Tibial artery (tissue), 4 donors: ENCODE results near the gene PDE7B.

Experiments
- DNase-seq, 2 donors: peaks; one replicate each; pipeline ENCODE4 v3.0.0-alpha.2; 2019
- H3K27ac ChIP-seq, 2 donors: fragments of 200-600 bp; sonication (generic) in 1 of 2; 1 replicate in 1 of 2; 2 replicates in 1 of 2; pipeline ENCODE4 v1.5.1; 2018 to 2019; ENCODE audit warnings: mild to moderate bottlenecking in 1 of 2
- H3K27me3 ChIP-seq, 2 donors: fragments of 200-600 bp; sonication (generic) in 1 of 2; one replicate each; pipeline versions ENCODE4 v1.5.1 to v1.6.0; 2016 to 2019
- H3K36me3 ChIP-seq, 3 donors: fragments of 200-600 bp; sonication (generic) in 2 of 3; one replicate each; pipeline ENCODE4 v1.5.1; 2016 to 2019; ENCODE audit warnings: mild to moderate bottlenecking in 2 of 3
- H3K4me1 ChIP-seq, 4 donors: fragments of 200-600 bp; sonication (generic) in 2 of 4; 1 replicate in 3 of 4; 2 replicates in 1 of 4; pipeline ENCODE4 v1.5.1; 2016 to 2019
- H3K4me3 ChIP-seq, 2 donors: fragments of 200-600 bp; sonication (generic) in 1 of 2; 1 replicate in 1 of 2; 2 replicates in 1 of 2; pipeline ENCODE4 v1.5.1; 2018 to 2019; ENCODE audit warnings: mild to moderate bottlenecking in 2 of 2
- H3K9me3 ChIP-seq, 3 donors: fragments of 200-600 bp; sonication (generic) in 1 of 3; one replicate each; pipeline ENCODE4 v1.5.1; 2016 to 2019
- CTCF ChIP-seq, 2 experiments: fragments of 200-600 bp in 1 of 2; fragments of 450-650 bp in 1 of 2; IDR thresholded peaks; one replicate each; pipeline ENCODE4 v1.5.1; 2017 to 2019; ENCODE audit warnings: antibody characterized with exemption in 2 of 2, mild to moderate bottlenecking in 1 of 2, moderate library complexity in 1 of 2
- intact Hi-C: fragments of 100-400 bp; cut with DNase I; formaldehyde crosslinking; loops from one replicate; pipeline ENCODE4 v1.15.0; 2023; ENCODE audit warnings: low total_unique reads

PDE7B gene

GRCh38 chr6:135951169-135951568, 99.7 kb downstream of the PDE7B start:
- H3K27ac ChIP-seq: no peak overlapping the region
- H3K36me3 ChIP-seq: no peaks in the 10 kb centered on the region
- no peak overlapping the region for H3K4me3 ChIP-seq
- intact Hi-C loops: no loop called here
- no peaks in the 10 kb centered on the region for H3K27me3 ChIP-seq
- DNase-seq: no peak
- H3K4me1 ChIP-seq: no peaks in the 10 kb centered on the region
- TF ChIP-seq CTCF (IDR thresholded peaks at IDR 0.05): no peak
- no peaks in the 10 kb centered on the region for H3K9me3 ChIP-seq

- TF ChIP-seq CTCF (IDR thresholded peaks at IDR 0.05): no peak
- H3K36me3 ChIP-seq: no peaks in the 10 kb centered on the region
- intact Hi-C loops: no loop called here
- no peak overlapping the region for H3K4me3 ChIP-seq
- no peaks in the 10 kb centered on the region for H3K4me1 ChIP-seq
- no peaks in the 10 kb centered on the region for H3K9me3 ChIP-seq
- no peak for DNase-seq
- H3K27me3 ChIP-seq: no peaks in the 10 kb centered on the region
- no peak overlapping the region for H3K27ac ChIP-seq
These were observed 102.3 kb downstream of the PDE7B start for GRCh38 chr6:135953818-135954217.

GRCh38 chr6:135955099-135955498, 103.6 kb downstream of the PDE7B start:
- intact Hi-C loops: no loop called here
- DNase-seq: no peak
- H3K4me1 ChIP-seq: no peaks in the 10 kb centered on the region

DNA sequence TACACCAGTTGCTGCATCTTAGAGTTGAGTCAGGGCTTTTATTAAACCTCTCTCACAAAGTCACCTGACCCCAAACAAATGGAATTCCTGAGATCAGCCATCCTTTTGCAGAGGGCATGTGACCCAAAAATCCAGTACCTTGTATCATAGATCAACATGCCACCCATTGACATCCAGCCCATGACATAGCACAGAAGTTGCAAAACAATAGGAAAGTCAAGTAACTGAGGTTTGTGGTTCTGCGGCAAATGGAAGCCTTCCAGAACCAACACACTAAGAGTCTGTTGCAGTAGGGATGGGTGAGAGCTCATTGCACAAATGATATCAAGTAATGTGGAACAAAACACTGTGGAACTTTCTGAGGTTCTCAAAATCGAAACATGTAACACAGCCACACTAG, 111.2 kb downstream of the PDE7B start:
- H3K27me3 ChIP-seq: no peaks in the 10 kb centered on the region
- intact Hi-C loops: no loop called here
- no peaks in the 10 kb centered on the region for H3K36me3 ChIP-seq
- H3K9me3 ChIP-seq: no peaks in the 10 kb centered on the region
- no peak for DNase-seq
- no peak for TF ChIP-seq CTCF (IDR thresholded peaks at IDR 0.05)
- H3K27ac ChIP-seq: no peak overlapping the region
- no peak overlapping the region for H3K4me3 ChIP-seq
- no peaks in the 10 kb centered on the region for H3K4me1 ChIP-seq

More at GRCh38 chr6:135955099-135955498, 103.6 kb downstream of the PDE7B start:
- H3K36me3 ChIP-seq: no peaks in the 10 kb centered on the region
- no peak overlapping the region for H3K4me3 ChIP-seq
- no peak overlapping the region for H3K27ac ChIP-seq
- no peaks in the 10 kb centered on the region for H3K27me3 ChIP-seq
- TF ChIP-seq CTCF (IDR thresholded peaks at IDR 0.05): no peak
- no peaks in the 10 kb centered on the region for H3K9me3 ChIP-seq

GRCh38 chr6:135970750-135971149, 119.2 kb downstream of the PDE7B start:
- Histone ChIP-seq H3K27me3 (no peaks in the 10 kb centered on the region), H3K27ac (no peak overlapping the region), H3K4me3 (no peak overlapping the region), H3K4me1 (no peaks in the 10 kb centered on the region), H3K9me3 (no peaks in the 10 kb centered on the region), H3K36me3 (no peaks in the 10 kb centered on the region)
- no peak for DNase-seq
- TF ChIP-seq CTCF (IDR thresholded peaks at IDR 0.05): no peak
- intact Hi-C loops: no loop called here

- H3K9me3 ChIP-seq: no peaks in the 10 kb centered on the region
- no peak overlapping the region for H3K27ac ChIP-seq
- H3K36me3 ChIP-seq: no peaks in the 10 kb centered on the region
- no peak for TF ChIP-seq CTCF (IDR thresholded peaks at IDR 0.05)
- intact Hi-C loops: no loop called here
- no peak for DNase-seq
- no peak overlapping the region for H3K4me3 ChIP-seq
- H3K27me3 ChIP-seq: no peaks in the 10 kb centered on the region
- no peaks in the 10 kb centered on the region for H3K4me1 ChIP-seq
These were observed 119.8 kb downstream of the PDE7B start for GRCh38 chr6:135971351-135971750.
